Coronary artery (tissue), 2 donors: ENCODE measurements around the gene MTF1.

Experiments used
- DNase-seq: peaks from one replicate; pipeline ENCODE4 v3.0.0-alpha.2; 2017; ENCODE audit warnings: low spot score
- H3K27ac ChIP-seq, 2 donors: fragments of 200-600 bp; sonication (generic); one replicate each; pipeline ENCODE4 v1.5.1; 2016 to 2019
- H3K4me3 ChIP-seq: fragments of 200-600 bp; sonication (generic); 2 replicates; pipeline ENCODE4 v1.5.1; 2016; ENCODE audit warnings: mild to moderate bottlenecking, moderate library complexity
- TF ChIP-seq, protein P1 (sequence below): fragments of 200-600 bp; sonication (generic); IDR thresholded peaks from one replicate; pipeline ENCODE4 v1.5.1; 2019; ENCODE audit warnings: antibody characterized with exemption

The MTF1 gene

DNA sequence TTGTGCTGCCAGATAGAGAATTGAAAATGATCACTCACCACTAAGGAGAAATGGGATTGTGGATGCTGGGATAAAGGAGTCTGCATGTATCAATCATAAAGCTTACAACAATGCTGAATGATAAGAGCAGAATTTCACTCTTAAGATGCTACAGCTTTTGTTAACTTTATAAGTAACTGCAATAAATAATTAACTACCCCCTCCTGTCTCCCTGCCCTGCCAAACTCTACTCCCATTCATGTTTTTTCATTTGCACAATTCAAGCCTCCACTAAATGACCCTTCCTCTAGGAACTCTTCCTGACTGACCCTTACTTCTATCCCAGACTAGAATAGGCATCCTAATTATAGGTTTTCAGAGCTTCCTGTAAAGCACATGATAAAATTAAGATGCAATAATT, 14.9 kb downstream of the MTF1 start:
- DNase-seq = no peak
- Histone ChIP-seq H3K4me3 (no peak overlapping the region), H3K27ac (no peak overlapping the region)
- TF ChIP-seq, protein P1, sequence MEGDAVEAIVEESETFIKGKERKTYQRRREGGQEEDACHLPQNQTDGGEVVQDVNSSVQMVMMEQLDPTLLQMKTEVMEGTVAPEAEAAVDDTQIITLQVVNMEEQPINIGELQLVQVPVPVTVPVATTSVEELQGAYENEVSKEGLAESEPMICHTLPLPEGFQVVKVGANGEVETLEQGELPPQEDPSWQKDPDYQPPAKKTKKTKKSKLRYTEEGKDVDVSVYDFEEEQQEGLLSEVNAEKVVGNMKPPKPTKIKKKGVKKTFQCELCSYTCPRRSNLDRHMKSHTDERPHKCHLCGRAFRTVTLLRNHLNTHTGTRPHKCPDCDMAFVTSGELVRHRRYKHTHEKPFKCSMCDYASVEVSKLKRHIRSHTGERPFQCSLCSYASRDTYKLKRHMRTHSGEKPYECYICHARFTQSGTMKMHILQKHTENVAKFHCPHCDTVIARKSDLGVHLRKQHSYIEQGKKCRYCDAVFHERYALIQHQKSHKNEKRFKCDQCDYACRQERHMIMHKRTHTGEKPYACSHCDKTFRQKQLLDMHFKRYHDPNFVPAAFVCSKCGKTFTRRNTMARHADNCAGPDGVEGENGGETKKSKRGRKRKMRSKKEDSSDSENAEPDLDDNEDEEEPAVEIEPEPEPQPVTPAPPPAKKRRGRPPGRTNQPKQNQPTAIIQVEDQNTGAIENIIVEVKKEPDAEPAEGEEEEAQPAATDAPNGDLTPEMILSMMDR = no peak

DNA sequence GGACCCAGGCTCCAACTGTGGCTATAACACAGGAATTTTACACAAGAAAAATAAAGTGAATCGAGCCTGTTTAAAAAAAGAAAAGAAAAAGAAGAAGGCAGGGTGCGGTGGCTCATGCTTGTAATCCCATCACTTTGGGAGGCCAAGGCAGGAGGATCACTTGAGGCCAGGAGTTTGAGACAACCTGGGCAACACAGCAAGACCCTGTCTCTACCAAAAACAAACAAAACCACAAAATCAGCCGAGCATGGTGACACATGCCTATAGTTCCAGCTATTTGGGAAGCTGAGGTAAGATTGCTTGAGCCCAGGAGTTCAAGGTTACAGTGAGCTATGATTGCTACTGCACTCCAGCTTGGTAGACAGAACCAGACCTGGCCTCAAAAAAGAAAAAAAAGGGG, 17.7 kb downstream of the MTF1 start:
- DNase-seq = no peak
- TF ChIP-seq, protein P1 = no peak
- H3K27ac ChIP-seq = no peak overlapping the region
- H3K4me3 ChIP-seq = no peak overlapping the region

DNA sequence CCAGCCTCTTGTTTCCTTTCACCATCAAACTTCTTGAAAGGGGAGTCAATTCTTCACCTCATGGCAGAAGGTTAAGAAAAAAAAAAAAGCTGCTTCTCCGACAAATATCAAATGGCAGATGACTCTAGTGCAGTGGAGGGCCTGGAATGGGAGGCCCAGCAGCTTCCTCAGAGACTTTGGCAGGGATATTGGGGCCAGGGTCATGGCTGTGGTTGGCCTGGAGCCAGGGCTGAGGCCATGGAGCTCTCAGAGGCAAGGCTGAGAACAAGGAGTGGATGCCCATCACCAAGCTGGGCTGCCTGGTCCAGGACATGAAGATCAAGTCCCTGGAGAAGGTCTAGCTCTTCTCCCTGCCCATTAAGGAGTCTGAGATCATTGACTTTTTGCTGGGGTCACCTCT, 18.7 kb downstream of the MTF1 start:
- DNase-seq = no peak

DNA sequence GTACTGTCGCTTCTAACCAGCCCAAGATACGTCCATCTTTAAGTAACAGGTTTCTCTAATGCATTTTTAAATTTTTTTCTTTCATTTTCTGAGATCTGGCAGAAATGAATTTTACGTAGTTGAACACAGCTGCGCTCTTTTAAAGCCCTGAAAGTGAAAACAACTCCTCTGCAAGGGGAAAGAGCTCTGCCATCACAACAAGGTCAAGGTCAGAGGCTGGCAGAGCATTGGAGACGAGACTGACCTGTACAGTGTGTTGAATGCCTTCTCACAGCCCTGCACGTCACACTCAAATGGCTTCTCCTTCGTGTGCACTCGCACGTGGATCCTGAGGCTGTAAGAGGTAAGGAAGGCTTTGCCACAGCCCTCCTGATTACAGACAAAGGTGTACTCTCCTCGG, 19.7 kb downstream of the MTF1 start:
- no peak overlapping the region for H3K4me3 ChIP-seq
- DNase-seq = no peak
- TF ChIP-seq, protein P1 = no peak

More for the DNA sequence above, 18.7 kb downstream of the MTF1 start:
- no peak overlapping the region for H3K27ac ChIP-seq
- no peak overlapping the region for H3K4me3 ChIP-seq
- TF ChIP-seq, protein P1 = no peak

DNA sequence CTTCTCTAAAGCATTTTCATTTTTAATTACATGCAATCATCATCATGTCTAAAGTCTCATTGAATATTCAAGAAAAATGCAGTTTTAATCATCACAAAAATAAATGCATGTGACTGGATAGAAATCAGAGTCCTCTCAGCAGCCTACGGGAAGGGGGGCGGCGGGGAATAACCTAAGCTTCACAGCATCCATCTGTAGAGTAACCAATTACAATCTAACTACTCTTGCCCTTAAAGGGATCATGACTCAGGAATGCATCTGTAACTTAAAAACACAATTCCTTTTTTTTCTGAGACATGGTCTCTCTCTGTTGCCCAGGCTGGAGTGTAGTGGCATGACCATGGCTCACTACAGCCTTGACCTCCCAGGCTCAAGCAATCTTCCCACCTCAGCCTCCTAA, 22.6 kb downstream of the MTF1 start:
- TF ChIP-seq, protein P1 = no peak

More for the DNA sequence above, 19.7 kb downstream of the MTF1 start:
- H3K27ac ChIP-seq = no peak overlapping the region

DNA sequence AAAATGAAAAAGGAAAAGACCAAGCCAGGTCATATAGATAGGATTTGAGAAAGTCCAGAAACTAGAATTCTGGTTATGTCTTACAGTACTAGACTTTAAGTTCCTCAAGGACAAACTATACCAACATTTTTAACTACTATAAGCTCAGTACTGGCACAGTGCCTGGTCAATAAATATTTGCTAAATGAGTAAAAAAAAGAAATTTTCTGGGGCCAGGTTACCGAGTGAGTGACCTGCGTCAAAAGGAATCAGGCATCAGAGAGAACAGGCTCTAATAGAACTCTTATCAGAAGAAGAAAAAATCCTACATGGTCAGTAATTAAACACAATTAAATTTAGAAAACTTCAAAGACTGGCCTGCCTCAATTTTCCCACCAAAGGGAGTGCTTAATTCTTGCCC, 27.6 kb downstream of the MTF1 start:
- H3K4me3 ChIP-seq = no peak overlapping the region
- TF ChIP-seq, protein P1 = no peak
- no peak for DNase-seq
- H3K27ac ChIP-seq = no peak overlapping the region

More for the DNA sequence above, 22.6 kb downstream of the MTF1 start:
- no peak for DNase-seq
- no peak overlapping the region for H3K27ac ChIP-seq
- no peak overlapping the region for H3K4me3 ChIP-seq

DNA sequence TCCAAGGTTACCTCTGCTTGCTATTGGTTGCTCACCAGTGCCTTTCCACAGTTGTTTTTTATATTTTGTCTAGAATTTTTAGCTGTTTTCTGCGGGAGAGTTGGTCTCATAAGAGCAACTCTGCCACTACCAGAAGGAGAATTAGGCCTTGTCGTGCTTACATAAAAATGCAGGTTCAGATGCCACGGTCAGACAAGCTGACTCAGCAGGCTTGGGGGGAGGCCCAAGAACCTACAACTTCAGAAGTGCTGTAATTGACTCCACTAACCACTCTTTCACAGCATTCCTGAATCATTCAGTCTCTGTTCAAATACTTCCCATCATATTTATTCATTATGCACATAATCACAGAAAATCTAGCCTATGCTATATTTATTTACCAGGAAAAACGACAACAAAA, 28.3 kb downstream of the MTF1 start:
- TF ChIP-seq, protein P1 = no peak
- DNase-seq = no peak
- H3K4me3 ChIP-seq = no peak overlapping the region
- H3K27ac ChIP-seq = no peak overlapping the region
